Naive thymus-derived CD4-positive, alpha-beta T cell (primary cell): Measurements from ENCODE around the gene LRRK1. TPM values are rescaled to one million over a fixed set of nuclear protein-coding genes. Genes with fewer than 3 reads are reported as not detected.

Source experiments
- ATAC-seq: fragments of 150-1000 bp; cut with Tn5 transposase; 2 replicates; pipeline ENCODE4 v1.10.0; 2021; ENCODE audit warnings: mild to moderate bottlenecking, moderate library complexity
- CTCF ChIA-PET: fragments of 350-600 bp; sonication (Branson Sonifier 250); formaldehyde crosslinking; loops from one replicate; lab custom pipeline; 2021; ENCODE audit warnings: antibody characterized with exemption; lab: Charles Lee
- POLR2A ChIA-PET: fragments of 350-600 bp; sonication (Branson Sonifier 250); formaldehyde crosslinking; loops from one replicate; lab custom pipeline; 2021; ENCODE audit warnings: antibody characterized with exemption, inconsistent platforms; lab: Charles Lee
- DNase-seq, 9 donors: peaks; one replicate each; pipeline versions ENCODE4 v3.0.0 to v3.0.0-alpha.2; 2020 to 2022; ENCODE audit warnings: mixed read lengths in 1 of 9
- H3K27ac ChIP-seq: one replicate; pipeline ENCODE4 v1.7.0; 2013; ENCODE audit warnings: mild to moderate bottlenecking, low read depth, low read length, moderate library complexity
- H3K27me3 ChIP-seq, 2 donors: one replicate each; pipeline ENCODE4 v1.7.0; 2013; ENCODE audit warnings: low read length in 2 of 2, mild to moderate bottlenecking in 2 of 2, moderate library complexity in 2 of 2; ENCODE audit not compliant: control insufficient read depth in 2 of 2, insufficient read depth in 2 of 2
- H3K36me3 ChIP-seq, 3 experiments: 1 replicate in 2 of 3; 2 replicates in 1 of 3; pipeline ENCODE4 v1.7.0; 2013; ENCODE audit warnings: low read length in 3 of 3, mild to moderate bottlenecking in 3 of 3, moderate library complexity in 1 of 3; ENCODE audit not compliant: insufficient read depth in 3 of 3, control insufficient read depth in 2 of 3
- H3K4me1 ChIP-seq, 2 donors: one replicate each; pipeline ENCODE4 v1.7.0; 2013; ENCODE audit warnings: low read length in 2 of 2, mild to moderate bottlenecking in 2 of 2, moderate library complexity in 1 of 2; ENCODE audit not compliant: control insufficient read depth in 2 of 2, insufficient read depth in 2 of 2
- H3K4me3 ChIP-seq: 2 replicates; pipeline ENCODE4 v1.7.0; 2013; ENCODE audit warnings: mild to moderate bottlenecking, low read length
- H3K9me3 ChIP-seq, 3 experiments: 1 replicate in 2 of 3; 2 replicates in 1 of 3; pipeline ENCODE4 v1.7.0; 2013; ENCODE audit warnings: low read length in 3 of 3; ENCODE audit not compliant: control insufficient read depth in 2 of 3
- H3K27ac Mint-ChIP-seq, 9 donors: one replicate each; pipeline ENCODE4 v1.8.0; 2020 to 2022; ENCODE audit warnings: mixed read lengths in 9 of 9, mild to moderate bottlenecking in 8 of 9, moderate library complexity in 5 of 9, inconsistent platforms in 2 of 9
- H3K27me3 Mint-ChIP-seq, 5 donors: one replicate each; pipeline ENCODE4 v1.8.0; 2021 to 2022; ENCODE audit warnings: mixed read lengths in 5 of 5, mild to moderate bottlenecking in 1 of 5
- H3K36me3 Mint-ChIP-seq, 5 donors: one replicate each; pipeline ENCODE4 v1.8.0; 2020 to 2022; ENCODE audit warnings: mixed read lengths in 5 of 5, mild to moderate bottlenecking in 3 of 5, inconsistent platforms in 1 of 5
- H3K4me1 Mint-ChIP-seq, 7 donors: one replicate each; pipeline ENCODE4 v1.8.0; 2020 to 2022; ENCODE audit warnings: mixed read lengths in 7 of 7, mild to moderate bottlenecking in 3 of 7, inconsistent platforms in 1 of 7
- H3K4me3 Mint-ChIP-seq, 10 donors: one replicate each; pipeline ENCODE4 v1.8.0; 2020 to 2022; ENCODE audit warnings: mild to moderate bottlenecking in 10 of 10, mixed read lengths in 10 of 10, moderate library complexity in 6 of 10, inconsistent platforms in 2 of 10
- H3K9me3 Mint-ChIP-seq, 11 donors: one replicate each; pipeline ENCODE4 v1.8.0; 2020 to 2022; ENCODE audit warnings: mixed read lengths in 11 of 11, mild to moderate bottlenecking in 4 of 11, inconsistent platforms in 1 of 11, moderate library complexity in 1 of 11
- intact Hi-C, 2 donors: fragments of 100-400 bp; cut with micrococcal nuclease; formaldehyde crosslinking; loops; one replicate each; pipeline ENCODE4 v1.15.1; 2023
- polyA plus RNA-seq, 2 donors: library from polyadenylated mRNA; unstranded; fragments of 300-500 nt; fragmentation: Illumina TruSeq; gene quantifications; one replicate each; pipeline ENCODE4 v1.2.3, GENCODE V29; 2021
- total RNA-seq, 6 experiments: library from RNA in 5 of 6; stranded (reverse) in 5 of 6; gene quantifications; 1 replicate in 5 of 6; 2 replicates in 1 of 6; pipeline ENCODE4 v1.2.3 and lab custom pipeline; 2021 to 2026

Gene LRRK1
- total and polyA plus RNA-seq, 7 experiments from 2014 or later = 0.54 to 15.1 (median 0.60) TPM; not detected in 2

DNA sequence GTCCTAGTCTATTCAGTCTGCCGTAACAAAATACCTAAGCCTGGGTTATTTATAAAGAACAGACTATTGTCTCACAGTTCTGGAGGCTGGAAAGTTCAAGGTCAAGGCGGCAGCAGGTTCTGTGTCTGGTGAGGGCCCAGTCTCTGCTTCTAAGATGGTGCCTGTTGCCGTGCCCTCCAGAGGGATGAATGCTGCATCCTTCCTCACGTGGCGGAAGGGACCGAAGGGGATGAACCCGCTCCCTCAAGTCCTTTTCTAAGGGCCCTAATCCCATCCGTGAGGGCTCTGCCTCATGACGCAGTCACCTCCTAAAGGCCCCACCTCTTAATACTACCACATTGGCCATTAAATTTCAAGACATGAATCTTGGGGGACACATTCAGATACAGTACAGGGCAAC is 199.0 kb downstream of the LRRK1 start:
- ChIA-PET CTCF (no interaction called here), POLR2A (no interaction called here)
- Mint-ChIP-seq H3K27me3 (peaks cover 0 to 6% (median 0%) of the 10 kb centered on the region in 5 donors), H3K36me3 (peaks cover 0 to 2% (median 0%) of the 10 kb centered on the region in 5 donors), H3K4me3 (no peak overlapping the region), H3K27ac (no peak overlapping the region), H3K4me1 (peaks cover 7 to 20% (median 14%) of the 10 kb centered on the region in 7 donors), H3K9me3 (no peaks in the 10 kb centered on the region)
- Histone ChIP-seq H3K4me1 (no peaks in the 10 kb centered on the region), H3K4me3 (no peak overlapping the region), H3K36me3 (no peaks in the 10 kb centered on the region), H3K27me3 (no peaks in the 10 kb centered on the region), H3K9me3 (no peaks in the 10 kb centered on the region), H3K27ac (no peak overlapping the region)
- intact Hi-C loops = no loop called here
- DNase-seq = no peak
- no peak for ATAC-seq

GRCh38 chr15:101118615-101119014 is 199.5 kb downstream of the LRRK1 start:
- Mint-ChIP-seq H3K27me3 (peaks cover 0 to 6% (median 0%) of the 10 kb centered on the region in 5 donors), H3K4me1 (peaks cover 7 to 25% (median 14%) of the 10 kb centered on the region in 7 donors), H3K9me3 (no peaks in the 10 kb centered on the region), H3K36me3 (peaks cover 0 to 7% (median 0%) of the 10 kb centered on the region in 5 donors), H3K27ac (no peak overlapping the region), H3K4me3 (no peak overlapping the region)
- H3K27ac ChIP-seq = no peak overlapping the region
- no peaks in the 10 kb centered on the region for H3K4me1 ChIP-seq
- intact Hi-C loops = no loop called here
- DNase-seq (no peak), ATAC-seq (no peak)
- POLR2A ChIA-PET = no interaction called here
- H3K4me3 ChIP-seq = no peak overlapping the region
- no peaks in the 10 kb centered on the region for H3K27me3 ChIP-seq
- no peaks in the 10 kb centered on the region for H3K36me3 ChIP-seq
- CTCF ChIA-PET = no interaction called here
- H3K9me3 ChIP-seq = no peaks in the 10 kb centered on the region

DNA sequence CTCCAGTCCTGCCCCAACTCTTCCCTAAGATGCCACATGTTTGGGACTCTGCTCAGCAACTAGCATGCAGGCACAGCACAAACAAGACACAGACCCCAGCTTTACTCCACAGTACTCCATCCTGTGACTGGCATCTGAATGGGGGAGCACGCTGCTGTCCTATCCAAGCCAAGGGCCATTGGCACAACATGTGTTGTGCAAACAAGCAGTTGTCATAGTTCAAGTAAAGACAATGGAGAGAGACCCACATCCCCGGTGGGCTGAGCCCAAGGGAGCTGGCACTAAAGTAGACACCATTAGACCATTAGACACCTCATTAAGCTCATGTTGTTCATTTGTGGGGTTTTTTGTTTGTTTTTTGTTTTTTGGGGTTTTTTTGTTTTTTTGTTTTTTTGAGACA is 200.0 kb downstream of the LRRK1 start:
- no peaks in the 10 kb centered on the region for H3K27me3 ChIP-seq
- ChIA-PET CTCF (no interaction called here), POLR2A (no interaction called here)
- no peak overlapping the region for H3K27ac ChIP-seq
- Mint-ChIP-seq H3K4me1 (peaks cover 8 to 31% (median 14%) of the 10 kb centered on the region in 7 donors), H3K27me3 (peaks cover 0 to 3% (median 0%) of the 10 kb centered on the region in 5 donors), H3K36me3 (peaks cover 0 to 10% (median 0%) of the 10 kb centered on the region in 5 donors), H3K9me3 (no peaks in the 10 kb centered on the region), H3K27ac (peak overlapping the region in 2 of 9 donors; percentile 25 to 62), H3K4me3 (no peak overlapping the region)
- DNase-seq (no peak), ATAC-seq (no peak)
- H3K4me3 ChIP-seq = no peak overlapping the region
- H3K4me1 ChIP-seq = no peaks in the 10 kb centered on the region
- H3K9me3 ChIP-seq = no peaks in the 10 kb centered on the region
- no peaks in the 10 kb centered on the region for H3K36me3 ChIP-seq
- intact Hi-C loops = no loop called here

Other genes starting within 250 kb of the LRRK1 start
- gene ALDH1A3, start 39.5 kb upstream of the LRRK1 start, total RNA-seq = not detected
- gene ALDH1A3, start 39.5 kb upstream of the LRRK1 start, polyA plus RNA-seq = not detected